ENCODE results near the gene HLA-DQA1.
A peak's percentile ranks its signal among the peaks of the same experiment; 100 is the strongest.
"Not testable (repeated sequence)": the region's sequence is repeated elsewhere in the genome, so short reads cannot be mapped to it uniquely, and the experiment has no call there.

Gene HLA-DQA1

GRCh38 chr6:32637219-32637880 lies at the start of gene HLA-DQA1:
HLA-DQA1 (plus strand) TSS chr6:32637406; CDS start chr6:32637459, 53 bp downstream.
- DNase-seq: no peak

- no peak for DNase-seq
These were observed 49.0 kb upstream of the HLA-DQA1 start for GRCh38 chr6:32588156-32588555.

GRCh38 chr6:32589596-32590449 lies 47.4 kb upstream of the HLA-DQA1 start, which contains the start of gene HLA-DRB1:
HLA-DRB1 (minus strand) TSS chr6:32589848; CDS start chr6:32589742, 106 bp downstream.
- DNase-seq: no peak

GRCh38 chr6:32590713-32591112 lies 46.5 kb upstream of the HLA-DQA1 start:
- DNase-seq: not testable (repeated sequence)

GRCh38 chr6:32597024-32597423 lies 40.2 kb upstream of the HLA-DQA1 start:
- DNase-seq: no peak

- DNase-seq: no peak
These were observed 34.8 kb upstream of the HLA-DQA1 start for GRCh38 chr6:32602383-32602782.

- DNase-seq: no peak
These were observed 34.0 kb upstream of the HLA-DQA1 start for GRCh38 chr6:32603222-32603621.

GRCh38 chr6:32603888-32604287 lies 33.3 kb upstream of the HLA-DQA1 start:
- no peak for DNase-seq

- no peak for DNase-seq
These were observed 32.8 kb upstream of the HLA-DQA1 start for GRCh38 chr6:32604434-32604877.

- DNase-seq: no peak
These were observed 29.8 kb upstream of the HLA-DQA1 start for GRCh38 chr6:32607263-32607987.

- DNase-seq: no peak
These were observed 29.3 kb upstream of the HLA-DQA1 start for GRCh38 chr6:32607988-32608298.

- no peak for DNase-seq
These were observed 28.8 kb upstream of the HLA-DQA1 start for GRCh38 chr6:32608362-32608761.

GRCh38 chr6:32609391-32609730 lies 27.8 kb upstream of the HLA-DQA1 start:
- DNase-seq: no peak

- DNase-seq: peak; percentile 32 to 47
These were observed 27.2 kb upstream of the HLA-DQA1 start for GRCh38 chr6:32609731-32610640.

GRCh38 chr6:32610682-32611296 lies 26.4 kb upstream of the HLA-DQA1 start:
- DNase-seq: no peak

GRCh38 chr6:32613475-32613874 lies 23.7 kb upstream of the HLA-DQA1 start:
- no peak for DNase-seq

GRCh38 chr6:32614366-32615081 lies 22.7 kb upstream of the HLA-DQA1 start:
- DNase-seq: no peak

GRCh38 chr6:32615885-32616532 lies 21.2 kb upstream of the HLA-DQA1 start:
- DNase-seq: no peak

GRCh38 chr6:32617751-32618150 lies 19.5 kb upstream of the HLA-DQA1 start:
- no peak for DNase-seq

- DNase-seq: no peak
These were observed 15.8 kb upstream of the HLA-DQA1 start for GRCh38 chr6:32621372-32621771.

Data from NCI-H187 (cell line).